Measurements from ENCODE around the gene GBP4.

- TF ChIP-seq CTCF (IDR thresholded peaks at IDR 0.05; ENCODE audit: low read depth, low read length): no peak
- no peak for TF ChIP-seq POLR2A (IDR thresholded peaks at IDR 0.05; ENCODE audit: extremely low read depth, insufficient read length)
Observed at GRCh38 chr1:89179343-89179742, 19.4 kb downstream of the GBP4 start.

Measured in NB4 (cell line).